Stimulated activated naive CD8-positive, alpha-beta T cell treated with anti-CD3 and anti-CD28 coated beads, Interleukin-15, Interleukin-2, amounts not matched to agents 100 U/mL and 50 U/mL, for 24 hours (primary cell): Measurements from ENCODE around the gene HOXB7.

Experiments
- ATAC-seq: fragments of 150-1000 bp; cut with Tn5 transposase; one replicate; pipeline ENCODE4 v1.10.0; 2021
- DNase-seq: peaks from one replicate; pipeline ENCODE4 v3.0.0; 2021

Gene HOXB7

GRCh38 chr17:48610282-48611211, at the start of gene HOXB7:
Gene HOXB7, minus strand, starts transcription at chr17:48611017. Its CDS starts 99 bp downstream, at chr17:48610918.
- peak; percentile 85 for DNase-seq
- peak; percentile 39 for ATAC-seq

GRCh38 chr17:48655913-48656312, 45.1 kb upstream of the HOXB7 start:
- no peak for DNase-seq

GRCh38 chr17:48649741-48650140, 38.9 kb upstream of the HOXB7 start:
- ATAC-seq (no peak), DNase-seq (no peak)

More at GRCh38 chr17:48655913-48656312, 45.1 kb upstream of the HOXB7 start:
- ATAC-seq = no peak

GRCh38 chr17:48647963-48648245, 37.1 kb upstream of the HOXB7 start:
- ATAC-seq (no peak), DNase-seq (no peak)

GRCh38 chr17:48647103-48647962, 36.5 kb upstream of the HOXB7 start:
- no peak for DNase-seq
- ATAC-seq = peak; percentile 32

- DNase-seq (peak; percentile 27), ATAC-seq (peak; percentile 42)
Measured at GRCh38 chr17:48646183-48647102, 35.6 kb upstream of the HOXB7 start.

- ATAC-seq = no peak
- no peak for DNase-seq
Measured at GRCh38 chr17:48645639-48646182, 34.9 kb upstream of the HOXB7 start.

- DNase-seq = no peak
Measured at GRCh38 chr17:48644910-48645557, 34.2 kb upstream of the HOXB7 start.

GRCh38 chr17:48644159-48644558, 33.3 kb upstream of the HOXB7 start:
- ATAC-seq = no peak
- DNase-seq = no peak

More at GRCh38 chr17:48644910-48645557, 34.2 kb upstream of the HOXB7 start:
- no peak for ATAC-seq

- DNase-seq (no peak), ATAC-seq (no peak)
Measured at GRCh38 chr17:48643697-48644012, 32.8 kb upstream of the HOXB7 start.

GRCh38 chr17:48642843-48643696, 32.3 kb upstream of the HOXB7 start:
- DNase-seq = no peak
- ATAC-seq = no peak

- no peak for DNase-seq
Measured at GRCh38 chr17:48642059-48642842, 31.4 kb upstream of the HOXB7 start.

GRCh38 chr17:48641541-48642058, 30.8 kb upstream of the HOXB7 start:
- DNase-seq (no peak), ATAC-seq (no peak)

More at GRCh38 chr17:48642059-48642842, 31.4 kb upstream of the HOXB7 start:
- ATAC-seq = no peak

GRCh38 chr17:48640858-48641180, 30.0 kb upstream of the HOXB7 start:
- ATAC-seq = no peak
- no peak for DNase-seq

GRCh38 chr17:48639982-48640857, 29.4 kb upstream of the HOXB7 start:
- DNase-seq = no peak

GRCh38 chr17:48639136-48639535, 28.3 kb upstream of the HOXB7 start:
- DNase-seq (no peak), ATAC-seq (no peak)

More at GRCh38 chr17:48639982-48640857, 29.4 kb upstream of the HOXB7 start:
- ATAC-seq = no peak

- no peak for ATAC-seq
- no peak for DNase-seq
Measured at GRCh38 chr17:48637323-48638260, 26.8 kb upstream of the HOXB7 start.
